HG03097 (cell line): ENCODE results near the gene RXFP1.

ENCODE experiments used
- ATAC-seq: cut with Tn5 transposase; IDR thresholded peaks from one replicate; pipeline ENCODE4 v1.9.1; 2021; ENCODE audit not compliant: unreplicated experiment, low FRiP score

Gene RXFP1

GRCh38 chr4:158540125-158540907 is 18.6 kb downstream of the RXFP1 start:
- ATAC-seq, result no peak

- ATAC-seq, result no peak
These were observed 19.8 kb downstream of the RXFP1 start for GRCh38 chr4:158541506-158541905.

GRCh38 chr4:158543191-158543590 is 21.5 kb downstream of the RXFP1 start:
- ATAC-seq, result no peak

- no peak for ATAC-seq
These were observed 22.5 kb downstream of the RXFP1 start for GRCh38 chr4:158544141-158544540.

DNA sequence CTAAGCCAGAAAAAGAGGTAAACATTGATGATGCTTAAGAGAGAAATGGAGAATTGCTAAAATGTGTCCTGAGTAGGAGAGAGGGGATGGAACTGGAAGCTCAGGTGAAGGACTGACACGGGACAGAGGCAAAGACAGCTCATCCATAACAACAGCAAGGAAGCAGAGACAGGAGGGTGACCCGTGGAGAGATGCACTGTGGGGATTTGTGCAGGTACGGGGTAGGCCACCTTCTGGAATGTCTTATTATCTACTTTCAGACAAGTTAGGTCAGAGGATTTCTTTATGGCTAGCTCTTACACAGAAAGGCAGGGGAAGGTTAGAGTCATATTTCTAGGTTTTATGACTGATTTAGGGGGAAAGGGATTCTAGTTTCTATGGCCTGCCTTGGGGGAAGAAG is 31.7 kb downstream of the RXFP1 start:
- ATAC-seq, result no peak

DNA sequence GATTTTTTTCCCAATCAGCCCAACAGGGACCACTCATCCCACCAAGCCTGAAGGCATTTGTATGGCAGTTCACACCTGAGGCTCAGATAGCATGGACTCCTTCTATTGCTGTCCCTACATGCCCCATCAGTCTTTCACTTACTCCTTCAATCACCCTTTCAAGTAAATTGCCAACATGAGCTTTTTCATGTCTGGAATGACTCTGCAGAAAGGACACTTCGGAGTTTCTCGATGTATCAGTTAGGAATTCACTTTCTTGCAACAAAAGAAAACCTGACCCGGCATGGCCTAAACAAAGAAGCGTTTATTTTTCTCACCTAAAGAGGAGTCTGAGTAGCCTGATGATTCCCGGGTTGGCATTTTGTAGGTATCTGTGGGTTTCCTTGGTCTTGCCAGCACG is 38.6 kb downstream of the RXFP1 start:
- no peak for ATAC-seq

GRCh38 chr4:158566860-158567259 is 45.2 kb downstream of the RXFP1 start:
- ATAC-seq, result no peak

- no peak for ATAC-seq
These were observed 50.1 kb downstream of the RXFP1 start for GRCh38 chr4:158571736-158572135.

DNA sequence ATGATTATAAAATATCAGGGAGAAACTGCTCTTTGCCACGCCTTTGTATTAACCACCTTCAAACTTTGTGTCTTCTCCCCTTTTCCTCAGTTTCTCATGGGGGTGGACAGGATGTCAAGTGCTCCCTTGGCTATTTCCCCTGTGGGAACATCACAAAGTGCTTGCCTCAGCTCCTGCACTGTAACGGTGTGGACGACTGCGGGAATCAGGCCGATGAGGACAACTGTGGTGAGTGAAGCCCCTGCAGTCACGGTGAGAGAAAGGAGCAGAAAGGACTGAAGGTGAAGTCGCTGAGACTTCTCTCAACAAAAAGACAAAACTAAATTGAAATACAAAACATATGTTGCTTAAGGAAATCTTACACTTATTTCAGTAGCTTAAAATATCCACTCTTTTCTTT is 50.9 kb downstream of the RXFP1 start:
- ATAC-seq, result no peak

DNA sequence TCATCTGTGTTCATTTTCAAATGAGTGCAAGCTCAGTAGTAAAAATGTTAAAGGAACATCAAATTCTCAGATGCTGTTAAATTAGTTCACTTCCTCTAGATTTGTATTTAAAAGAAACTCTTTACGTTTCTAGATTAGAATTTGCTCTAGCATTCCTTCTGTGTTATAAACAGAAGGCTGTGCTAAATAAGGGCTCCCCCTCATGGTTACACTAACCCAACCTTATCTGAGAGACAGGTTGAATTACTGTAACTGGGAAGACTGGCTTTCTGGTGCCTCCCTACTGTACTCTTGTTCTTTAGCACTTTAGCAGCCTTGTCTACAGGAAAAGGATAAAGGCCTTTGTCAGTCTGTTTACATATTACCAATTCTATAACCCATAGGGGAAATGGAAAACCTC is 56.8 kb downstream of the RXFP1 start:
- ATAC-seq, result no peak

- no peak for ATAC-seq
These were observed 58.4 kb downstream of the RXFP1 start for GRCh38 chr4:158580064-158580463.

DNA sequence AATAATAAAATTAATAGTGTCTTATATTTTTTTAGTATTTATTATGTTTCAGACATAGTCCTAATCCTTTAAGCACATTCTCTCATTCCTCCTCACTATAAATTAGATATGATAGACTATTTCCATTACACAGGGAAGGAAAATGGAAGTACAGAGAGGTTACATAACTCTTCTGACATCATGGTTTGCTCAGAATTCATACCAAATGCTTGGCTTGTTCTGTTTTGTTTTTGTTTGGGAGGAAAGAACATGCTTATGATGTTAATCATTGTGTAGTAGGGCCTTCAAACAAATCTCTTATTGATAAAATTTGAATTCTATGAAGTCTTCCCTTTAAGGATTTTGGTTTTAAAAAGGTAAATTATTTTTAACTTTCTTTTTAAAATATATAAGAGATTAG is 59.5 kb downstream of the RXFP1 start:
- no peak for ATAC-seq

- no peak for ATAC-seq
These were observed 65.2 kb downstream of the RXFP1 start for GRCh38 chr4:158586881-158587280.

DNA sequence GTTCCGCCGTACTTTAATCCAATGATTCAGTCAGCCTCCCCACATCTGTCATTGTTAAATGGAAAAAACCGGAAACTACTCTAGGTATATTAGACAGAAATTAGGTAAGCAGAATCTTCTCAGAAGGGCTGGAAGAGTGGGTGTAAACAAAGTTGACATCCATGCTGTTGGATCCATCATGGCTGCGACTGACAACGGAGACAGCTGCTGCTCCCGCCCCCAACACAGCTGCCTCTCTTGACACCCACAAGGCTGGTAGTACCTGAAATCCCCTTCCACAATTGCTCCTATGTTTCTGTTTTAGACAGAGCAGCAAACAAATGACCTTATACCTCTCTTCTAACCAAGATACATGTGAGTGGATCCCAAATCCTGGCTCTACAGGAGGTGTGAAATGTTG is 66.6 kb downstream of the RXFP1 start:
- no peak for ATAC-seq

DNA sequence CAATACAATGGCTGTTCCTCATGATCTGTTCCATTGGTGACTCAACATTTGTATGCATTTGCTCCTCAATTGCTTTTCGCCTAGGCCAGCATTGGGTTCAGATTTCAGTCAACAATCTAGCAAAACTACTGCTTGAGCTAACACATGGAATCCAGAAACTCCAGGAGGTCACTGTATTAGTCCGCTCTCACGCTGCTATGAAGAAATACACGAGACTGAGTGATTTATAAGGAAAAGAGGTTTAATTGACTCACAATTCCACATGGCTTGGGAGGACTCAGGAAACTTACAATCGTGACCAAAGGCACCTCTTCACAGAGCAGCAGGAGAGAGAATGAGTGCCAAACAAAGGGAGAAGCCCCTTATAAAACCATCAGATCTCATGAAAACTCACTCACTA is 67.1 kb downstream of the RXFP1 start:
- no peak for ATAC-seq

DNA sequence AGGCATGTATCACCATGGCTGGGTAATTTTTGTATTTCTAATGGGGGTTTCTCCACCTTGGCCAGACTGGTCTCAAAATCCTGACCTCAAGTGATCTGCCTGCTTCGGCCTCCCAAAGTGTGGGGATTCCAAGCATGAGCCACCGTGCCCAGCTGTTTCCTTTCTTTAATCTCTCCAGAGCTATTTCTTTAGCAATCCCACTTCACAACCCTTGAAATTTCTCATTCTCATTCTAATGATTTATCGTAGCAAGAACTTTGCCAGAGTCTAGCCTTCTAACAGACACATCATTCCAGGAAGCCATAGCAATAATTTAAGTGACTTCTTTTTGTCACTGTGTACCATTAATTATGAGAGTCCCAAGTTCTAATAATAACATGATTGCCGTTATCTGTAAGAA is 68.6 kb downstream of the RXFP1 start:
- ATAC-seq, result no peak

GRCh38 chr4:158590824-158591223 is 69.1 kb downstream of the RXFP1 start:
- ATAC-seq, result no peak

DNA sequence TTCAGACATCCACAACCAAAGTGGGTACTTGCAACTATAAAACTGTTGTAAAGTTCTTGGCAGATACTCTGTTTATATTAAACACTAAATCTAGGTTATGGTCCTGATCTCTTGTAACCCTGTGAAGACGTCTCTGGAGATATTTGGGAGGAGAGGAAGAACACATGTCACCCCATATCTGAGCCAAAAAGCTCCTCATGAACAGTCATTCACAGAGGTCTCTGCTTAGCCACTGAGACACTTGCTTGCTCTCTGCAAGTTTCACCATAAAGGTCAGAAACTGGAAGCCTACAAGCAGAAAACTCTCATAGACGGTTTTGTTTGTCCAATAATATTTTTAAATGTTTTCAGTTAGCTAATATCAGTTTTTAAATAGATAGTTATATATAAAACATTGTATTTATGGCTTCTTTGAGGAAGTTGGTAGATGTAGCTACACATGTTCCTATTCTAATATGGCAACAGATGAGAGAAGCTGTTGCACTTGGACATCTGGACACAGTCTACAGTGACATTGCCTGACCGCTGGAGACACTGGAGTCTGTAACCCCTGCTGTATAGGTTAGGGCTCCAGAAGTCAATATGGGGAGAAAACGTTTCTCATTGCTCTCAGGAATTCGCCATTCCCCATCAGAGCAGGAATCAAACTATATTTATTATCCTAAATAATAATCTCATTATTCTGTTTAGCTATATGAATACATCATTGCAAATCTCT is 76.4 kb downstream of the RXFP1 start:
- no peak for ATAC-seq

DNA sequence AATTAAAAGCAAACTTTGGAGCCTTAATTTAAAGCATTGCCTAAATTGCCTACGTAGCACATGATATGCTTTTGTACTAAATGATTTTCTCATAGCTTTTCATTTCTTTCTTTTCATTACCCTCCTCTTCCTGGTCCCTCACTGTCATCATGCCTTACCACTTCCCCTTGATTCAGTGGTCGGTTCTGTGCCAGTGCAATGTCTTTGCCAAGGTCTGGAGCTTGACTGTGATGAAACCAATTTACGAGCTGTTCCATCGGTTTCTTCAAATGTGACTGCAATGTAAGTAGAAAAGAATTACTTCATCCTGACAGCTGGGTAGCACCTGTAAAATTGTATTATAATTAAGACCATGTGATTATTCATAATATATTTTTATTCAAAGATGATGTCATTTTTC is 77.5 kb downstream of the RXFP1 start:
- ATAC-seq, result no peak

- ATAC-seq, result no peak
These were observed 78.2 kb downstream of the RXFP1 start for GRCh38 chr4:158599765-158600498.

DNA sequence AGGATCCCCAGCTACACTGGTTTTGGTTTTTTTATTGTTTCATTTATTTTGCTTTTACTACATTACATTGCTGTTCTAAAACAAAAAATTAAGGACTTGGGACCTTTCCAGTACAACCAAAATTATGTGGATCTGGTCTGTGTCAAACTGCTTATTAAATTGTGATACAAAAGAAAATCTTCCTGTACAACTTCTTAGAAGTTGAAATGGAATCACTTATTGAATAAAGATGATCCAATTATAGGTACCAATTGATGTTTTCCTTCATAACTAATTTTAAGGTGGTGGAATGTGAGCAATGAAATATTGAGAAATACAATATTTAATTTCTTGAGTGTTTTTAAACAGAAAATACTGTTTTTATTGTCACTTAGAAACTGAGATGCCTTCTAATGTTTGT is 82.7 kb downstream of the RXFP1 start:
- no peak for ATAC-seq

DNA sequence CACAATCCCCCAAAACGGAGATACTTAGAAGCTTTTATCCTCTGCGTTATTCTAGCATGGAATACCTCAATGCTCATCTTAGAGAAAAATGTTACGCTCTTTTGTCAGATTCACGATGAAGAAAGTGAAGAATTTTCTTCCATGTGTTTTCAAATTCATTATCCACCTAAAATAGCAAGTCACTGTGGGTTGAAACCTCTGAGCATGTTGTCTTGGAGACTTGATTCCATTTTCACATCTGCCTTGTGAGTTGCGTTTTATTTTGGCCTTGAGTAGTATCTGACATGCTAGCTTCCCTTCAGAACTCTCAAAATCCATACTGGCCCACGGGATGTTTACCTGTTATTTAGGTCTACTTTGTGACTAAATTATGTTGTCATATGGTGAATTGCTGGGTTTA is 83.7 kb downstream of the RXFP1 start:
- ATAC-seq, result no peak
